Left kidney (tissue), 2 donors: Measurements from ENCODE around the gene ICAM1. TPM values are rescaled to one million over a fixed set of nuclear protein-coding genes. Genes with fewer than 3 reads are reported as not detected.

Source experiments
- DNase-seq: peaks from one replicate; pipeline ENCODE4 v3.0.0-alpha.2; 2013
- polyA plus RNA-seq: library from polyadenylated mRNA; unstranded; fragments of 120-200 nt; gene quantifications from one replicate; pipeline ENCODE4 v1.2.1, GENCODE V29; 2013; ENCODE audit not compliant: insufficient read length

Gene ICAM1
- polyA plus RNA-seq, 1 donor, result 4.7 TPM

GRCh38 chr19:10292789-10293636, 22.1 kb downstream of the ICAM1 start:
- no peak for DNase-seq

- no peak for DNase-seq
Measured at GRCh38 chr19:10293637-10294367, 22.9 kb downstream of the ICAM1 start.

GRCh38 chr19:10294368-10294697, 23.4 kb downstream of the ICAM1 start:
- no peak for DNase-seq

- DNase-seq, result no peak
Measured at GRCh38 chr19:10295305-10295846, 24.5 kb downstream of the ICAM1 start.

GRCh38 chr19:10295847-10296591, 25.1 kb downstream of the ICAM1 start:
- no peak for DNase-seq

GRCh38 chr19:10299545-10300458, 28.9 kb downstream of the ICAM1 start:
- DNase-seq, result no peak

- no peak for DNase-seq
Measured at GRCh38 chr19:10305139-10305806, 34.4 kb downstream of the ICAM1 start.

GRCh38 chr19:10306327-10306726, 35.4 kb downstream of the ICAM1 start:
- no peak for DNase-seq

- no peak for DNase-seq
Measured at GRCh38 chr19:10309423-10309822, 38.5 kb downstream of the ICAM1 start, which contains the start of gene ZGLP1. Gene ZGLP1 (minus strand): TSS chr19:10309815.

GRCh38 chr19:10315335-10316214, 44.7 kb downstream of the ICAM1 start, which contains the start of gene FDX2:
Gene FDX2 (minus strand): TSS chr19:10316015. CDS start chr19:10315996, 19 bp downstream.
- DNase-seq, result peak; percentile 76

- no peak for DNase-seq
Measured at GRCh38 chr19:10316229-10317044, 45.5 kb downstream of the ICAM1 start.

- DNase-seq, result no peak
Measured at GRCh38 chr19:10317045-10317856, 46.3 kb downstream of the ICAM1 start.

GRCh38 chr19:10317857-10318462, 47.0 kb downstream of the ICAM1 start:
- no peak for DNase-seq

GRCh38 chr19:10318807-10319682, 48.1 kb downstream of the ICAM1 start:
- no peak for DNase-seq

- no peak for DNase-seq
Measured at GRCh38 chr19:10320602-10321416, 49.9 kb downstream of the ICAM1 start.
